ENCODE data around the gene RPL11. TPM values are rescaled to one million over a fixed set of nuclear protein-coding genes. Genes with fewer than 3 reads are reported as not detected.

Gene RPL11
- total and polyA plus RNA-seq, 2 experiments from 2014 or later: 1,126 to 1,484 TPM

GRCh38 chr1:23661887-23662286 is 29.7 kb upstream of the RPL11 start:
- ATAC-seq (no peak), DNase-seq (ENCODE audit: low spot score) (no peak)
- no peak overlapping the region for H3K4me3 ChIP-seq
- Mint-ChIP-seq H3K4me1 (peaks cover 2% of the 10 kb centered on the region; the same call in 2 of the 3 replicates), H3K9me3 (no peaks in the 10 kb centered on the region; the same call in 2 of the 3 replicates), H3K27ac (no peak overlapping the region), H3K27me3 (ENCODE audit: insufficient read depth, low read depth, poor library complexity) (peaks cover 4% of the 10 kb centered on the region), H3K36me3 (ENCODE audit: low read depth) (no peaks in the 10 kb centered on the region; the same call in 2 of the 3 replicates), H3K4me3 (no peak overlapping the region)
- H3K79me2 ChIP-seq (replicated peaks; ENCODE audit: insufficient read depth): no peaks in the 10 kb centered on the region
- no peaks in the 10 kb centered on the region for H3K36me3 ChIP-seq (ENCODE audit: insufficient read depth)
- TF ChIP-seq EZH2 (IDR thresholded peaks at IDR 0.05; ENCODE audit: low read depth, unreplicated experiment): no peak
- H4K20me1 ChIP-seq (replicated peaks; ENCODE audit: insufficient read depth): no peaks in the 10 kb centered on the region
- no peaks in the 10 kb centered on the region for H3K4me1 ChIP-seq (ENCODE audit: insufficient read depth)
- no peaks in the 10 kb centered on the region for H3F3A ChIP-seq (replicated peaks; ENCODE audit: low read depth)
- no peak overlapping the region for H3K4me2 ChIP-seq
- no peaks in the 10 kb centered on the region for H3K27me3 ChIP-seq (ENCODE audit: insufficient read depth)
- peak overlapping the region; percentile 52 for H2AFZ ChIP-seq
- no peak overlapping the region for H3K27ac ChIP-seq (ENCODE audit: low read depth)
- no peaks in the 10 kb centered on the region for H3K9me2 ChIP-seq (ENCODE audit: insufficient read depth)

DNA sequence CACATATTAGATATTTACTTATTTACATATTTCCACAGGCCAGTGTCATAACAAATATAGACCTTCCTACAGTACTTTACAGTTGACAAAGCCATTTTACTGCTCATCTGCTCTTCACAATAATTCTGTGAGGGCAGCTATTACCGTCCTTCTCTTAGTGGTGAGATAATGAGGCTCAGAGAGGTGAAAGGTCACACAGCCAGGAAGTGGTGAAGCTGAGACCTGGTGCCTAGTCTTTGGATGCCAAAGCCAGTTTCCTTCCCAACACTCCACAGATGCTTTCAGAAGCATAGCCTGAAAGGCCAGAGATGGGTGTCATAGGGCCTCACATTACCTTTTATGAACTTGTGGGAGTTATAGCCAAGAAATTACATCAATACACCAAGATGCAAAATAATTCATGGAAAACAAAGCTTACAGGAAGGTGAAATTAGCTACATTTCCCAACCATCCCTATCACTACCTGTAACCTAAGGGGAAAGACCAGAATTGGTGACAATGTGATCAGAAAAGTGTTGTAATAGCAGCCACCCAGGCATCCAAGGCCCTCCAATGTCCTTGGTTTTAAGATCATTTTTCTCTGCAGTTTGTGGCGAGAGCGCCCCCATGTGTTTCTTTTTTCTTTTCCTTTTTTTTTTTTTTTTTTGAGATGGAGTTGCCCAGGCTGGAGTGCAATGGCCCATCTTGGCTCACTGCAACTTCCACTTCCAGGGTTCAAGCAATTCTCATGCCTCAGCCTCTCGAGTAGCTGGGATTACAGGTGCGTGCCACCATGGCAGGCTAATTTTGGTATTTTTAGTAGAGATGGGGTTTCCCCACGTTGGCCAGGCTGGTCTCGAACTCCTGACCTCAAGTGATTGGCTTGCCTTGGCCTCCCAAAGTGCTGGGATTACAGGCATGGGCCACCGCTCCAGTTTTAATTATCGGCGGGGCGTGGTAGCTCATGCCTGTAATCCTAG is 26.5 kb upstream of the RPL11 start:
- no peaks in the 10 kb centered on the region for H3K9me3 Mint-ChIP-seq

DNA sequence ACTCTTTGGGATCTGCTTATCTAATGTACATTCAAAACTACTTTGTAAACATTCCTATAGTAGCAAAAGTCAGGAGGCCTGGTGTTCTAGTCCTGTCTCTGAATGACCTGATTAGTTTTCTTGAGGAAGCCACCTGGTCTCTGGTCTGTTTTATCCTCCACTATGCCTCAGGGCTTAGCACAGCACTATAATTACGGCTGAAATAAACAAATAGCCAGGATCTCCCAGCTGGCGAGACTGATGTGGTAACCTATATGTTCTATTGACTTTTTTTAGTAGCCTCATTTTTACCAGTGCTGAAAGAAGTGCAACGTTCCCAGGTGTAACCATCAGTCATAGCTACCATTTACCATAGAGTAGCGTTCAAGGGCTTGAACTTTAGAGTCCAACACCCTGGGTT is 24.2 kb upstream of the RPL11 start:
- no peak overlapping the region for H3K27ac ChIP-seq (ENCODE audit: low read depth)
- no peaks in the 10 kb centered on the region for H3K4me1 ChIP-seq (ENCODE audit: insufficient read depth)
- Mint-ChIP-seq H3K4me1 (no peaks in the 10 kb centered on the region; the same call in 2 of the 3 replicates), H3K27ac (no peak overlapping the region), H3K36me3 (ENCODE audit: low read depth) (no peaks in the 10 kb centered on the region), H3K9me3 (no peaks in the 10 kb centered on the region), H3K4me3 (no peak overlapping the region), H3K27me3 (ENCODE audit: insufficient read depth, low read depth, poor library complexity) (no peaks in the 10 kb centered on the region)
- ATAC-seq: no peak
- H3K79me2 ChIP-seq (replicated peaks; ENCODE audit: insufficient read depth): no peaks in the 10 kb centered on the region
- no peaks in the 10 kb centered on the region for H3F3A ChIP-seq (replicated peaks; ENCODE audit: low read depth)
- H4K20me1 ChIP-seq (replicated peaks; ENCODE audit: insufficient read depth): no peaks in the 10 kb centered on the region
- H2AFZ ChIP-seq: no peak overlapping the region
- DNase-seq (ENCODE audit: low spot score): no peak
- no peaks in the 10 kb centered on the region for H3K9me2 ChIP-seq (ENCODE audit: insufficient read depth)
- H3K4me3 ChIP-seq: no peak overlapping the region
- no peaks in the 10 kb centered on the region for H3K27me3 ChIP-seq (ENCODE audit: insufficient read depth)
- no peaks in the 10 kb centered on the region for H3K36me3 ChIP-seq (ENCODE audit: insufficient read depth)
- no peak overlapping the region for H3K4me2 ChIP-seq
- no peak for TF ChIP-seq CTCF (conservative IDR thresholded peaks at IDR 0.05; ENCODE audit: low read depth in 2 of 2)

More for the DNA sequence above, 26.5 kb upstream of the RPL11 start:
- ATAC-seq (peak; percentile 67), DNase-seq (ENCODE audit: low spot score) (peak; percentile 70)
- Histone ChIP-seq H2AFZ (no peak overlapping the region), H3K36me3 (ENCODE audit: insufficient read depth) (no peaks in the 10 kb centered on the region), H3K79me2 (replicated peaks; ENCODE audit: insufficient read depth) (no peaks in the 10 kb centered on the region), H3F3A (replicated peaks; ENCODE audit: low read depth) (no peaks in the 10 kb centered on the region), H3K4me3 (no peak overlapping the region), H3K9me2 (ENCODE audit: insufficient read depth) (no peaks in the 10 kb centered on the region), H3K4me1 (ENCODE audit: insufficient read depth) (no peaks in the 10 kb centered on the region), H4K20me1 (replicated peaks; ENCODE audit: insufficient read depth) (no peaks in the 10 kb centered on the region), H3K4me2 (no peak overlapping the region), H3K27ac (ENCODE audit: low read depth) (no peak overlapping the region), H3K27me3 (ENCODE audit: insufficient read depth) (no peaks in the 10 kb centered on the region)
- TF ChIP-seq CTCF (conservative IDR thresholded peaks at IDR 0.05; ENCODE audit: low read depth in 2 of 2) (peak; percentile 68 to 76), EZH2phosphoT487 (IDR thresholded peaks at IDR 0.05; ENCODE audit: unreplicated experiment) (no peak)
- Mint-ChIP-seq H3K27ac (no peak overlapping the region), H3K36me3 (ENCODE audit: low read depth) (no peaks in the 10 kb centered on the region), H3K27me3 (ENCODE audit: insufficient read depth, low read depth, poor library complexity) (peaks cover 2% of the 10 kb centered on the region), H3K4me3 (no peak overlapping the region), H3K4me1 (no peaks in the 10 kb centered on the region; the same call in 2 of the 3 replicates)
